ENCODE measurements around the gene C6orf141.

The C6orf141 gene

DNA sequence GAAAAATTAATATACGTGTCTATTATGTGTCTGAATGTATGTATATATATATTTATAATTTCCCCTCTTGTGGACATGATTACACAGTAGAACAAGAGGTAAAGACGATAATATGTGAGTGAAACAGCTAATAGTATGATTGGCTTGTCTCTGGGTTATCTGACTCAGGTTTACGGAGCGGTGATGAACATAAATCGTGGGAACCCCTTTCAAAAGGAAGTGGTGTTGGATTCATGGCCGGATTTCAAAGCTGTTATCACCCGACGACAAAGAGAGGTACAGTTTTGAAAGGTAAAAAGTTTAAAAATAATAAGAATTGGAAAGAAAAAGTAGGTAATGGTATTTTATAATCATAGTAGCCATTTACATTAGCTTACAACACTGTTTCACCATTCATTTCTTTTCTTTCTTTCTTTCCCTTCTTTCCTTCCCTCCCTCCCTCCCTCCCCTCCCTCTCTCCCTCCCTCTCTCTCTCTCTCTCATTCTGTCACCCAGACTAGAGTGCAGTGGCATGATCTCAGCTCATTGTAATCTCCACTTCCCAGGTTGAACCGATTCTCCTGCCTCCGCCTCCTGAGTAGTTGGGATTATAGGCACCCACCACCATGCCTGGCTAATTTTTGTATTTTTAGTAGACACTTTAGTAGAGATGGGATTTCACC lies 34.9 kb upstream of the C6orf141 start:
- no peak overlapping the region for H3K4me3 ChIP-seq (ENCODE audit: insufficient read length, low read depth)
- no peaks in the 10 kb centered on the region for H3K27me3 ChIP-seq (ENCODE audit: insufficient read depth, insufficient read length)
- H3K4me1 ChIP-seq (ENCODE audit: insufficient read depth, insufficient read length), result no peaks in the 10 kb centered on the region
- no peak overlapping the region for H3K9ac ChIP-seq (ENCODE audit: insufficient read length, low read depth)
- DNase-seq (ENCODE audit: low read depth, low spot score), result no peak
- no peak for TF ChIP-seq YY1 (IDR thresholded peaks at IDR 0.05; ENCODE audit: insufficient read depth, insufficient read length)
- no peak for TF ChIP-seq ZNF274 (IDR thresholded peaks at IDR 0.05; ENCODE audit: low read depth, low read length)
- no peak for TF ChIP-seq SUZ12 (IDR thresholded peaks at IDR 0.05; ENCODE audit: extremely low read depth, insufficient read depth, insufficient read length)
- H3K9me3 ChIP-seq (ENCODE audit: insufficient read depth, low read length), result no peaks in the 10 kb centered on the region
- no peaks in the 10 kb centered on the region for H3K36me3 ChIP-seq (ENCODE audit: insufficient read depth, insufficient read length, low read length)

DNA sequence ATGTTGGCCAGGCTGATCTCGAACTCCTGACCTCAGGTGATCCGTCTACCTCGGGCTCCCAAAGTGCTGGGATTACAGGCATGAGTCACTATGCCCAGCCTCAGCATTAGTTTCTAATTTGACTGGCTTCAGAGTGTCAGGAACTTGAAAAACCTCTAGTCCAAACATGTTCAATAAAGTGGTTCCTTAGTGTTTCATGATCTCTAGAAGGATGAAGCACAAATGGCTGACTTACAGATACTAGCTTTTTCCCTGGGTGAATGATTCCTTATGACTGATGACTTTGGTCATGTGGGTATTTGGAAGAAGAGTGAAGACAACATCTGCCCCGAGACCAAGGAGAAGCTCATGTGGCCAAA lies 34.3 kb upstream of the C6orf141 start:
- DNase-seq (ENCODE audit: low read depth, low spot score), result no peak
- no peaks in the 10 kb centered on the region for H3K36me3 ChIP-seq (ENCODE audit: insufficient read depth, insufficient read length, low read length)
- TF ChIP-seq ZNF274 (IDR thresholded peaks at IDR 0.05; ENCODE audit: low read depth, low read length) (no peak), SUZ12 (IDR thresholded peaks at IDR 0.05; ENCODE audit: extremely low read depth, insufficient read depth, insufficient read length) (no peak), YY1 (IDR thresholded peaks at IDR 0.05; ENCODE audit: insufficient read depth, insufficient read length) (no peak)
- no peak overlapping the region for H3K4me3 ChIP-seq (ENCODE audit: insufficient read length, low read depth)
- H3K9me3 ChIP-seq (ENCODE audit: insufficient read depth, low read length), result no peaks in the 10 kb centered on the region
- H3K4me1 ChIP-seq (ENCODE audit: insufficient read depth, insufficient read length), result no peaks in the 10 kb centered on the region
- no peaks in the 10 kb centered on the region for H3K27me3 ChIP-seq (ENCODE audit: insufficient read depth, insufficient read length)
- H3K9ac ChIP-seq (ENCODE audit: insufficient read length, low read depth), result no peak overlapping the region

DNA sequence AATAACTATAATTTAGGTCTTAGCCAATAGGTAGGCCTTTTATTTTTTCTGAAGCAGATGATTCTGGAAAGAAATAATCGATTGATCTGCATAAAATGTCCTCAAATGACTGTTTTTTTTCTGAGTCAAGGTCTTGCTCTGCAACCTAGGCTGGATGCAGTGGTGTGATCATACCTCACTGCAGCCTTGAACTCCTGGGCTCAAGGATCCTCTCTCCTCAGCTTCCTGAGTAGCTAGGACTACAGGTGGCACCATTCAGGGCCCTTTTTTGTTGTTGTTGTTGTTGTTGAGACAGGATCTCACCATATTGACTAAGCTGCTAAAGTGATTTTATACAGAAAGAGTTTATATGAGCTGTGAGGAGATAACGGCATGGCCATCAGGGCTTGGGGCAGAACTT lies 32.5 kb upstream of the C6orf141 start:
- no peak overlapping the region for H3K9ac ChIP-seq (ENCODE audit: insufficient read length, low read depth)
- DNase-seq (ENCODE audit: low read depth, low spot score), result no peak
- H3K27me3 ChIP-seq (ENCODE audit: insufficient read depth, insufficient read length), result no peaks in the 10 kb centered on the region
- no peaks in the 10 kb centered on the region for H3K9me3 ChIP-seq (ENCODE audit: insufficient read depth, low read length)
- no peaks in the 10 kb centered on the region for H3K36me3 ChIP-seq (ENCODE audit: insufficient read depth, insufficient read length, low read length)
- TF ChIP-seq SUZ12 (IDR thresholded peaks at IDR 0.05; ENCODE audit: extremely low read depth, insufficient read depth, insufficient read length) (no peak), ZNF274 (IDR thresholded peaks at IDR 0.05; ENCODE audit: low read depth, low read length) (no peak), YY1 (IDR thresholded peaks at IDR 0.05; ENCODE audit: insufficient read depth, insufficient read length) (no peak)
- H3K4me3 ChIP-seq (ENCODE audit: insufficient read length, low read depth), result no peak overlapping the region
- H3K4me1 ChIP-seq (ENCODE audit: insufficient read depth, insufficient read length), result no peaks in the 10 kb centered on the region

DNA sequence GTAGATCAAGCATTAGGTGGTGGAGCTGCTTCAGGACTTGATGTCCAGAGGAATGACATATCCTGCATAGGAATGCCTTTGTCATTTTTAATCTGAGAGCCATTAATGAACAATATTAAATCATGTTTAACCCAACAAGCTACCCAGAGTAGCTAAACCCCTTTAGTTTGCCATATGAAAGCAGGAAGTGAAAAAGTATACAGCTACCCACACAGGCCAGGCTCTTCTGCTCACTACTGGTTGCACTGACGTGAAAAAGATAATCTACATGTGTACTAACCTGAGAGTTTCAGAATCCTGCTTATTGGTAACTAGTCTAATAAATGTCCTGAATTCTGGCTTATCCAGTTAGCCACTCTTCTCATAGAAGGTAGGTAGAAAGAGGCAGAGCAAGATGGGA lies 30.8 kb upstream of the C6orf141 start:
- H3K4me1 ChIP-seq (ENCODE audit: insufficient read depth, insufficient read length), result no peaks in the 10 kb centered on the region
- no peak for TF ChIP-seq ZNF274 (IDR thresholded peaks at IDR 0.05; ENCODE audit: low read depth, low read length)
- TF ChIP-seq YY1 (IDR thresholded peaks at IDR 0.05; ENCODE audit: insufficient read depth, insufficient read length), result no peak
- no peak for TF ChIP-seq SUZ12 (IDR thresholded peaks at IDR 0.05; ENCODE audit: extremely low read depth, insufficient read depth, insufficient read length)
- no peak overlapping the region for H3K4me3 ChIP-seq (ENCODE audit: insufficient read length, low read depth)
- H3K27me3 ChIP-seq (ENCODE audit: insufficient read depth, insufficient read length), result no peaks in the 10 kb centered on the region
- no peaks in the 10 kb centered on the region for H3K36me3 ChIP-seq (ENCODE audit: insufficient read depth, insufficient read length, low read length)
- H3K9ac ChIP-seq (ENCODE audit: insufficient read length, low read depth), result no peak overlapping the region
- DNase-seq (ENCODE audit: low read depth, low spot score), result no peak
- H3K9me3 ChIP-seq (ENCODE audit: insufficient read depth, low read length), result no peaks in the 10 kb centered on the region

DNA sequence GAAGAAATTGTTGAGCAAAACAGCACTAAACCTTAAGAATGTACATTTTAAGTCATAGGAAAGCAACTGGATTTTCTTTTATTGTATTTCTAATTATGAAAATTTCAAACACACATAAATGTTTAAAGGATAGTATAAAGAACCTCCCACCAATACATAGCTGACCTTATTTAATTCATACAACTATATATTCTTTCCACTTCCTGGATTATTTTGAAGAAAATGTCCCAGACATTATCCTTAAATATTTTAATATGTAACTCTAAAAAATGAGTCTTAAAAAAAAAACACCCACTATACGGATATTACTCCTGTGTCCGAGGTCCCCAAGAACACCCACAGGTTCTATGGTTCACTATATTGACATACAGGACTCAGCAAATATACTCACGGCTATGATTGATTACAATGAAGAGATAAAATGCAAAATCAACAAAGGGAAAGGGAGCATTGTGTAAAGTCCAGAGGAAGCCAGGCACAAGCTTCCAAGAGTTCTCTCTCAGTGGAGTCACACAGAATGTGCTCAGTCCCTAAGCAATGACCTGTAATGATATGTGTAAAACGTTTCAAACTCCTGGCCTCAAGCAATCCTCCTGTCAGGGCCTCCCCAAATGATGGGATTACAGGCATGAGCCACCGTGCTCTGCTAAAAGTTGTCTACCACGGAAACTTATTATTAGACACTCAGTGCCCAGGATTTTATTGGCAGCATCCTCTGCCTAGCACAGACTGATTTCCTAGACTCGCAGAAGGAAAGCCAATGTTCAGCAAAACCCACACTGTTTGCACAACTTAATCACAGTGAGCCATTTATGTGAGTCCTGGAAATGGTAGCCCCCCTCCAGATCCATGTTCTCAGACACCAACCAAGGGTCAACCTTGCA lies 27.5 kb upstream of the C6orf141 start:
- Histone ChIP-seq H3K27me3 (ENCODE audit: insufficient read depth, insufficient read length) (no peaks in the 10 kb centered on the region), H3K9me3 (ENCODE audit: insufficient read depth, low read length) (no peaks in the 10 kb centered on the region), H3K9ac (ENCODE audit: insufficient read length, low read depth) (no peak overlapping the region), H3K4me1 (ENCODE audit: insufficient read depth, insufficient read length) (no peaks in the 10 kb centered on the region), H3K4me3 (ENCODE audit: insufficient read length, low read depth) (no peak overlapping the region), H3K36me3 (ENCODE audit: insufficient read depth, insufficient read length, low read length) (no peaks in the 10 kb centered on the region)
- no peak for DNase-seq (ENCODE audit: low read depth, low spot score)
- TF ChIP-seq YY1 (IDR thresholded peaks at IDR 0.05; ENCODE audit: insufficient read depth, insufficient read length) (no peak), ZNF274 (IDR thresholded peaks at IDR 0.05; ENCODE audit: low read depth, low read length) (no peak), SUZ12 (IDR thresholded peaks at IDR 0.05; ENCODE audit: extremely low read depth, insufficient read depth, insufficient read length) (no peak)

DNA sequence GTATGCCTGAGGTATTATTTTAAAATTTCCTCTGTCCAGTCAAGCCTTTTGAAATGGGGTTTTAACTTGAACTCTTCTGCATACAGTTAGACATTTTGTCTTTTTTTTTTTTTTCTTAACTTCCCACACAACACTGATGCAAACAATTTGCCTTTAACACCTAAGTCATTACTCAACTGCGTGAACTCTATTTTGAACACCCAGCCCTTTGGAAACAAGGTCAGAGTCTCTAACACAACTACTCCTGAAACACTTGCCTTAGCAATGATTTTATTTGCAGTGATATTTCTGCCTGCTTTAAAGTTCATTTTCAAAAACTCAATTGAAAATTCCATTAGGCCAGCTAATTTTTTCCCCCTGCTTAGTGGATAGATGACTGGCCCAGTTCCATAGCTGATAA lies 26.6 kb upstream of the C6orf141 start:
- H3K9me3 ChIP-seq (ENCODE audit: insufficient read depth, low read length), result no peaks in the 10 kb centered on the region
- TF ChIP-seq YY1 (IDR thresholded peaks at IDR 0.05; ENCODE audit: insufficient read depth, insufficient read length) (no peak), SUZ12 (IDR thresholded peaks at IDR 0.05; ENCODE audit: extremely low read depth, insufficient read depth, insufficient read length) (no peak), ZNF274 (IDR thresholded peaks at IDR 0.05; ENCODE audit: low read depth, low read length) (no peak)
- H3K4me1 ChIP-seq (ENCODE audit: insufficient read depth, insufficient read length), result no peaks in the 10 kb centered on the region
- no peaks in the 10 kb centered on the region for H3K27me3 ChIP-seq (ENCODE audit: insufficient read depth, insufficient read length)
- H3K36me3 ChIP-seq (ENCODE audit: insufficient read depth, insufficient read length, low read length), result no peaks in the 10 kb centered on the region
- DNase-seq (ENCODE audit: low read depth, low spot score), result no peak
- H3K4me3 ChIP-seq (ENCODE audit: insufficient read length, low read depth), result no peak overlapping the region
- H3K9ac ChIP-seq (ENCODE audit: insufficient read length, low read depth), result no peak overlapping the region

DNA sequence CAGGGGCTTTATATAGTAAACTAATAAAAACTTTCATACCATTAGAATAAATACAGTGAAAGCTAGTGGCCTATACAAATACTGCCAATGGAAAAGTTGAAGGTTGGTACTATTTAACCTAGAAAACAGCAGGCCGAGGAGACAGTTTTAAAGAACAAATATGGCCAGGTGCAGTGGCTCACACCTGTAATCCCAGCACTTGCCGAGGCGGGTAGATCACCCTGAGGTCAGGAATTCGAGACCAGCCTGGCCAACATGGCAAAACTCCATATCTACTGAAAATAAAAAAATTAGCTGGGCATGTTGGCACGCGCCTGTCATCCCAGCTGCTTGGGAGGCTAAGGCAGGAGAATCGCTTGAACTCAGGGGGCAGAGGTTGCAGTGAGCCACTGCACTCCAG lies 25.9 kb upstream of the C6orf141 start:
- Histone ChIP-seq H3K9ac (ENCODE audit: insufficient read length, low read depth) (no peak overlapping the region), H3K4me3 (ENCODE audit: insufficient read length, low read depth) (no peak overlapping the region), H3K36me3 (ENCODE audit: insufficient read depth, insufficient read length, low read length) (no peaks in the 10 kb centered on the region), H3K9me3 (ENCODE audit: insufficient read depth, low read length) (no peaks in the 10 kb centered on the region), H3K4me1 (ENCODE audit: insufficient read depth, insufficient read length) (no peaks in the 10 kb centered on the region), H3K27me3 (ENCODE audit: insufficient read depth, insufficient read length) (no peaks in the 10 kb centered on the region)
- no peak for DNase-seq (ENCODE audit: low read depth, low spot score)
- no peak for TF ChIP-seq ZNF274 (IDR thresholded peaks at IDR 0.05; ENCODE audit: low read depth, low read length)
- no peak for TF ChIP-seq YY1 (IDR thresholded peaks at IDR 0.05; ENCODE audit: insufficient read depth, insufficient read length)
- no peak for TF ChIP-seq SUZ12 (IDR thresholded peaks at IDR 0.05; ENCODE audit: extremely low read depth, insufficient read depth, insufficient read length)

Measured in NT2/D1 (cell line).